GDM1 (cell line): ENCODE data around the gene TGFBR3L.
"Not testable (repeated sequence)": the region's sequence is repeated elsewhere in the genome, so short reads cannot be mapped to it uniquely, and the experiment has no call there.

ENCODE experiments used
- DNase-seq: peaks from one replicate; lab custom pipeline; 2025; lab: John Stamatoyannopoulos, UW

TGFBR3L gene

DNA sequence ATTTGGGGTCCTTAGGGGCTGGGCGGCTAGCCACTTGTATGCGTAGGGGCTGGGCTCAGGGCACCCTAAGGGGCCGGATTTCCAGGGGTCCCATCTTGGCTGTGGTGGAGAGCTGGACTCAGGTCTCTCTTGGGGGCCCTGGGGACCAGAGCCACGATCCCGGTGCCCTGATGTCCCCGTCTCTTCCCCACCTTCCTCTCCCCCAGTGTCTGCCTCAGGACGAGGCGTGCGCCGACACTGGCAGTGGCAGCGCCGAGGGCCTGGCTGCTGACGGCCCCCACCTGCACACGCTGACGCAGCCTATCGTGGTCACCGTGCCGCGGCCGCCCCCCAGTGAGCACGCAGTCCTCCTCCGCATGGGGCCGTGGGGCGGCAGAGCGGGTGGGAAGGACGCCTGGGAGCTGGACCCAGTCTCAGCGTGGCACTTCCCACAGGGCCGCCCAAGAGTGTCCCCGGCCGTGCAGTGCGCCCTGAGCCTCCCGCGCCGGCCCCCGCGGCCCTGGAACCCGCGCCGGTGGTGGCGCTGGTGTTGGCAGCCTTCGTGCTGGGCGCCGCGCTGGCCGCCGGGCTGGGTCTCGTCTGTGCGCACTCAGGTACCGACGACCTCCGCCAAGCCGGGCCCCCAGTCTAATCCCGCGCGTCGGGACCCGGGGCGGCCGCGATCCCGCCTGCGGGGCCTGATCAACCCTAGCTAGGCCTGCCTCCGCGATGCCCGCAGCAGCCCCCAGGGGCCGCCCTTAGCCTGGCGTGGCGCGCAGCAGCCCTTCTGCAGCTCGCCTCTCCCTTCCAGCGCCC, 2.8 kb downstream of the TGFBR3L start:
- DNase-seq, result no peak

DNA sequence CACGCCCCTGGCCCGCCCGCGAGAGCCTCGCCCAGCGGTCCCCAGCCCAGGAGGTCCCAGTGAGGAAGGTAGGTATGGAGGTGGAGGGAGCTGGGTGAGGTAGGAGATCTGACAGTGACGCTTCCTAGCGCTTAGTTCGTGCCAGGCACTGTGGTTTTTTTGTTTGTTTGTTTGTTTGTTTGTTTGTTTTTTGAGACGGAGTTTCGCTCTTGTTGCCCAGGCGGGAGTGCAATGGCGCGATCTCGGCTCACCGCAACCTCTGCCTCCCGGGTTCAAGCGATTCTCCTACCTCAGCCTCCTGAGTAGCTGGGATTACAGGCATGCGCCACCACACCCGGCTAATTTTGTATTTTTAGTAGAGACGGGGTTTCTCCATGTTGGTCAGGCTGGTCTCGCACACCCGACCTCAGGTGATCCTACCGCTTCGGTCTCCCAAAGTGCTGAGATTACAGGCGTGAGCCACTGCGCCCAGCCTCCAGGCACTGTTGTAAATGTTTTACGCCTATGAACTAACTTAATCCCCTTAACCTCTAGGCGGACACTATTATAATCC, 3.5 kb downstream of the TGFBR3L start:
- DNase-seq, result not testable (repeated sequence)

DNA sequence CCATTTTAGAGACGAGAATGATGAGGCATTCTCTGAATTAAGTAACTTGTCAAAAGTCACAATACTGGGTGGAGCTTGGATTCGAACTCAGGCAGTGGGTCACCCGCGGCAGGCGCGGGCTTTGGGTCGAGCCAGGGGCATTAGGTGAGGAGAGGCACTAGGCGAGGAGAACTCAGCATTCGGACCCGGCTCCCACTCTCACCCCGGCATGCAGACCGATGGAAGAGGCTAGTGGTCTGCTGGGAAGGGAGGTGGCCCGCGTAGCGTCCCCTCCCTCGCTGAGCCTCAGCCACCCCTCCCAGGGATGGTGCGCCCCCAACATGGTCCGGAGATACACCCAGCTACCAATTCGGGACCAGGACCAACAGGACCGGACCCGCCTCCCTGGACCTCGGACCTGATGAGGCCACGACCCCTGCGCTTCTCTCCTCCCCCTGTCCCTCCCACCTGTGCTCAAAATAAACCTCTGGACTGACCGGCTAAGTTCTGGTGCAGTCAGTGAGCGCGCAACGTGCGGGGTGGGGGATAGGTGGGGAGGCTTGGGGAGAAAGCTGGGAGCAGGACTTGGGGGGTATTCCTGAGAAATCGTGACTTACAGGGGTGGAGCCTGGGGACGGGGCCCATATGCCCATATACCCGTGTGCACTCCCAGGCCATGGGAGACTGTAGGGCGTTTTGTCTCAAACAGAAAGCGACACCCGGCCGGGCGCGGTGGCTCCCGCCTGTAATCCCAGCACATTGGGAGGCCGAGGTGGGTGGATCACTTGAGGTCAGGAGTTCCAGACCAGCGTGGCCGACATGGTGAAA, 4.2 kb downstream of the TGFBR3L start:
- DNase-seq, result no peak

DNA sequence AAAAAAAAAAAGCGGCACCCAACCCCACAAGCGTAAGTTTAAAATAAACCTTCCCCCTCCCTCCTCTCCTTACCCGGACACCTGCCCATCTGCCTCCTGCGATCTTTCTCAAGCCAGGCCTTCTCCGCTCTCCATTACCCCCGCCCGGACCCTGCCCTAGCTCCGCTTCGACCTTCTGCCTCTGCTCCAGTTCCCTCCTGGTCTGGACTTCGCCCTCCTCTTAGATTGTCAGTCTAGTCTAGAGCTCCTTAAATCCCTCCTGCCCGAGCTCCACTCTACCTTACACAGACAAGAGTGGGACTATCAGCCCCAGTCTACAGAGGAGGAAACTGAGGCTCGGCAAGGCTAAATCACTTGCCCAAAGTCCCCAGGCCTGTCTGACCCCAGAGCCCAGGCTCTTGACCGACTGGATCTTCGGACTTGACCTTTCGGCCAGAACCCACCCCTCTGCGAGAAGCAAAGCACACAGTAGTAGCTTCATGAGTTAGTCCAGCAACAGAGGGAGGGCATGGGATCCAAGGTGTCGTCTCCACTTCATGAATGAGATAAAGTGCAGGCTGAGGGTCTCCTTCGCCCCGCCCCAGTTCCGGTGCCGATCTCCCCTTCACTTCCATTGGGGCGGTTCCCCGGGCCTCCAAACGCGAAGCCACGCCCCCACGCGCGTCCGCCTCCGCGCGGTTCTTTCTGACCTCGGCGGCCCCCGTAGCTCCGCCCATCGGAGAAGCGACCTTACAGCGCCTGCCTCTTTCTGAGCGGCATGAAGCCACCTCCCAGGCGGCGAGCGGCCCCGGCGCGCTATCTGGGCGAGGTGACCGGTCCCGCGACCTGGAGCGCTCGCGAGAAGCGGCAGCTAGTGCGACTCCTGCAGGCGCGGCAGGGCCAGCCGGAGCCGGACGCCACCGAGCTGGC, 5.2 kb downstream of the TGFBR3L start, which contains the start of gene SNAPC2:
Gene SNAPC2, plus strand, starts transcription at position 729 of the 909 bp plus-strand sequence. Its CDS starts 29 bp downstream, at position 758.
- DNase-seq, result peak; percentile 91

DNA sequence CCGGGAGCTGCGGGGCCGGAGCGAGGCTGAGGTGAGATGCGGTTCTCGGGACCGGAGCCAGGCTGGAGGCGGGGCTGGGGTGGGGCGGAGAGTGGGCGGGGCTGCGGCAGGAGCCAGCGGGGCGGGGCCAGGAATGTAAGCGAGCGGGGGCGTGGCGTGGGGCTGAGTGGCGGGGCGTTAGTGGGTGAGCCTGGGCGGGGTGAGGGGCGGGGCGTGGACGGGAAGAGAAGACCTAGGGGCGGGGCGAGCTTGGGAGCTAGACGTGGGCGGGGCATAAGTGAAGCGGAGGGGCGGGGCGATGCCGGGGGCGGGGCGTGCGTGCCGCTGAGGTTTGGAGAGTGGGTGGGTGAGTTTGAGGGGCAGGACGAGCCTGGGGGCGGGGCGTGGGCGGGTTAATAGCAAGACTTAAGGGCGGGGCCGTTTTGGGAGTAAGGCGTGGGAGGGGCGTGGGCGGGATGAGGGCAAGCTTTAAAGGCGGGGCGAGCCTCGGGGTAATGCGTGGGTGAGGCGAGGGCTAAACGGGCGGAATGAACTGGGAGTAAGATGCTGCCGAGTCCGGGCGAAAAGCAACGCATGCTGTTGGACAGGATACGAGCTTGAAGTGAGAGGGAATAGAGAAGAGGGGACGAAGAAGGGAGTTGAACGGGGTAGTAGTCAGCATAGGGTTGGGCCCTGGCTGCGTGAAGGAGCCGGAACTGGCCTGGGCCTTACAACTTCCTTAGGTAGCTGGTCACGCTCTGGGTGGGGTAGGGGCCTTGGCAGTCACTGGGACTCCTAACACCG, 6.1 kb downstream of the TGFBR3L start:
- peak; percentile 99 for DNase-seq

DNA sequence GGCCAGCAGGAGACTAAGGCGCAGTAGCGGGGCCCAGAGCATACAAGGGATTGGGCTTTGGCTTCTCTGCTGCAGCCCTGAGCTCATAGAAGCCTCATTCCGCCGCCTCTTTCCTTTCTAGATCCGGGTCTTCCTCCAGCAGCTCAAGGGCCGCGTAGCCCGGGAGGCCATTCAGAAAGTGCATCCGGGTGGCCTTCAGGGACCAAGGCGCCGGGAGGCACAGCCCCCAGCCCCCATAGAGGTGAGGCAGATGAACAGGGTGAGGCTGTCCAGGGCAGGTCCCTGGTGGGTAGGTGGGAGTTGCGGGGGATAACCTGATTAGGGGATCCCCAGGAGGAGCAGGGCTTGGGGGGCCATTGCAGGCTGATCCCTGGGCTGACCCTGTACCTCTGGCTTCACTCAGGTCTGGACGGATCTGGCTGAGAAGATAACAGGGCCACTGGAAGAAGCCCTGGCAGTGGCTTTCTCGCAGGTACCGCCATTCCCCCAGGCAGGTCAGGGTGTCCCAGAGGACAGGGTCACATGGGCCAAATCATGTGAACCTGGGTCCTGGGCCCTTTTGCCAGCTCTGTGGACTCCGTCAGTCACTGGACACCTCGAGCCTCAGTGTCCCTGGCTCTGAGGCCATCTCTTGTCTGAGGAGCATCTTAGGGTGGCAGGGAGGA, 6.8 kb downstream of the TGFBR3L start:
- no peak for DNase-seq

DNA sequence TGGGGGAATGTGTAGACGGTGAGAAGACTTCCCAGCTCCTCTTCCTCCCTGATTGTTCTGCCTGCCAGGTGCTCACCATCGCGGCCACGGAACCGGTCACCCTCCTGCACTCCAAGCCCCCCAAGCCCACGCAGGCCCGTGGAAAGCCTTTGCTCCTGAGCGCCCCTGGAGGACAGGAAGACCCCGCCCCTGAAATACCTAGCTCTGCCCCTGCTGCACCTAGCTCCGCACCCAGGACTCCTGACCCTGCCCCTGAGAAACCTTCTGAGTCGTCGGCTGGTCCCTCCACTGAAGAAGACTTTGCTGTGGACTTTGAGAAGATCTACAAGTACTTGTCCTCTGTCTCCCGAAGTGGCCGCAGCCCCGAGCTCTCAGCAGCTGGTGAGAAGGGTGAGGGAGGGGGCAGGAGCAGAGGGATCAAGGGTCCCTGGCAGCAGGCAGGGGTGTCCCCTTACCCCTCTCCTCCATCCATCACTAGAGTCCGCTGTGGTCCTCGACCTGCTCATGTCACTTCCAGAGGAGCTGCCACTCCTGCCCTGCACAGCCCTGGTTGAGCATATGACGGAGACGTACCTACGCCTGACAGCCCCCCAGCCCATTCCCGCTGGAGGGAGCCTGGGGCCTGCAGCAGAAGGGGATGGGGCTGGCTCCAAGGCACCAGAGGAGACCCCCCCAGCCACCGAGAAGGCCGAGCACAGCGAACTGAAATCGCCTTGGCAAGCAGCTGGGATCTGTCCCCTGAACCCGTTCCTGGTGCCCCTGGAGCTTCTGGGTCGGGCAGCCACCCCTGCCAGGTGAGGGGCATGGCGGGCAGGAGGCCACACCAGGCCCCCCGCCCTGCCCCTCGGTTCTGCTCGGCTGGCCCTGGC, 7.6 kb downstream of the TGFBR3L start:
- DNase-seq, result no peak

DNA sequence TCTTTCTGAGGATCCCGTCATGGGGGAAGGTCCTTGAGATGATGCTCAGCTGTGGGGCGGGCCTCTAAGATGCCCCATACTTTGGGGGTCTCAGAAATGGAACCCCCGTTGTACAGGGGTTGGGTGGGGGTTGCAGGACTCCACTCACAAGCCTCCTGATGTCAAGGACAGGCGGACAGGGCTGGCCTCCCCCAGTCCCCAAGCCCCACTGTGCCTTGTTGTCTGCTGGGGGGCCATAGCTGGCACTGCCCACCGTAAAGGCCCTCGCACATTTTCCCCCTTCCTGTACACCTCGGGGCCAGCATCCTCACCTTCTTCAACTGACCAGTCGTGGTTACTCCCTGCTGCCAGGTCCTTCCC, 8.2 kb downstream of the TGFBR3L start:
- DNase-seq, result no peak

DNA sequence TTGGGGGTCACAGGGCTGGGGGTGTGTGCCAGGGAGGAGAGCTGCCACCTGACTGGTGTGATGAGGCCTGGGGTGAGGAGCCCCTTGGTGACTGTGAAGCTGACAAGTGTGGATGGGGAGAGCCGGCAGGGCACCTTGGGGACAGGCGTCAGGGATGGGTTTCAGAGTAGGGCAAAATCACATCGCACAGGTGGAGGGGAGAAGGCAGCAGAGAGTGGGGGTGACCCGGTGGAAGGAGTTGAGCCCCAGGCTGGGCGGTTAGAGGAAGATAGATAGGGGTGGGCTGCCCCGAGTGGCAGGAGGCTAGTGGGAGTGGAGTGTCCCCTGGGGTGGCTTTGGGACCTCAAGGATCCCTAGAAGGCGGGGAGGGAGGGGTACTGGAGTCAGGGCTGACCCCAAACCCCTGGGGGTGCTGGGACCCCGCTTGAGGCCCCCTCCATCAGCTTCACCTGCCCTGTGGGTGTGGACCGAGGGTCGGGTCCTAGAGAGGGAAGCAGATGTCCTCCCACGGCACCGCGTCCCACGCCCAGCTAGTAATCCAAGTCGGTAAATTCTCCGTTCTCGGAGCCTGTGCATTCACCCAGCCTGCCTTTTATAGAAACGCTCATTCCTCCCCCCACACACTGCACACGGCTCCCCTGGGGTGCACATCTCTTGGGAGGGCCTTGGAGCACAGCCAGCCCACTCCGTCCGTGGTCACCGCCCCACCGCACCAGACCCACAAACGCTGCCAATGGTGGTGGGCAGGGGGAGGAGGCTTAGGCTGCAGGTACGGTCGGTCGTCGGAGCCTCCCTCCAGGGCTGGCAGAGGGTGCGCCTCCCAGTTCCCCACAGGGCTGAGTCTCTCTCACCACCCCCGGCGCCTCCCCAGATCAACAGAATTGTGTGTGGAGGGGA, 8.9 kb downstream of the TGFBR3L start:
- no peak for DNase-seq

DNA sequence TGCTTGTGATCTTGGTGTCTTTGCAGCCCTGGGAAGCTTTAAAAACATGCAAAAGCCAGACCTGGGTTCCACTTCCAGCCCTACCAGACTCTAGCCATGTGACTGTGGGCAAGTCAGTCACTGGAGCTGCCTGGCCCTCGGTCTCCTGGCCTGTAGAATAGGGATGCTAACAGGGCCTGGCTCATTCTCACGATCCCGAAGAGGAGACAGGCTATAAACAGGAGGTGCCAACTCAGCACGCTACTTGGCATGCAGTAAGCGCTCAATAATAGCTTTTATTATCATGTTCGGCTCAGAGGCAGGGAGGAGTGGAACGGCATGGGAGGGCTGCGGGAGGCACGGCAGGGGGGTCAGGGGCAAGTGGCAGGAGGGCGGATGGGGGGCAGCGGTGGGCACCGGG, 9.6 kb downstream of the TGFBR3L start:
- DNase-seq, result no peak

DNA sequence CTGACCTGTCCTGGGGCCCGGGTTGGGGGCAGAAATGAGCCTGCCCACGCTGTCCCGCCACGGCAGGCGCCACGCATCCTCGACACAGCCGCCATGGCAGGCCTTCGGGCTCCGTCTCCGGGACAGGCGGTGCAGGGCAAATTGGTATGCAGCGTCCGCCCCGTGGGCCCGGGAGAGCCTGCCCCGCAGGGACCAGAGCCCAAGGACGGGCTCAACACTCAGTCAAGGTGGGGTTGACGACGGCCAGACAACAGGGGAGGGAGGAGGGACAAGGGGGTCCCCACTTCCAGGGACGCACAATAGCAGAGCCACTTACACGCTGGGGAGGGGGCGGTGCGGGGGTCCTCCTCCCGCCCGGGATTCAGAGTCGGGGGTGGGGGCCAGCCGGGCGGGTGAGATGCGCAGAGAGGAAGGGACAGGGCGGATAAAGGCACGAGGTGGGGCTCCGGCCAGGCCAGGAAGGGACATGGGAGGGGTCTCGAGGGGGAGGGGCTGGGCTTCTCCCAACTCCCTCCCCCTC, 10.1 kb downstream of the TGFBR3L start:
- DNase-seq, result no peak

DNA sequence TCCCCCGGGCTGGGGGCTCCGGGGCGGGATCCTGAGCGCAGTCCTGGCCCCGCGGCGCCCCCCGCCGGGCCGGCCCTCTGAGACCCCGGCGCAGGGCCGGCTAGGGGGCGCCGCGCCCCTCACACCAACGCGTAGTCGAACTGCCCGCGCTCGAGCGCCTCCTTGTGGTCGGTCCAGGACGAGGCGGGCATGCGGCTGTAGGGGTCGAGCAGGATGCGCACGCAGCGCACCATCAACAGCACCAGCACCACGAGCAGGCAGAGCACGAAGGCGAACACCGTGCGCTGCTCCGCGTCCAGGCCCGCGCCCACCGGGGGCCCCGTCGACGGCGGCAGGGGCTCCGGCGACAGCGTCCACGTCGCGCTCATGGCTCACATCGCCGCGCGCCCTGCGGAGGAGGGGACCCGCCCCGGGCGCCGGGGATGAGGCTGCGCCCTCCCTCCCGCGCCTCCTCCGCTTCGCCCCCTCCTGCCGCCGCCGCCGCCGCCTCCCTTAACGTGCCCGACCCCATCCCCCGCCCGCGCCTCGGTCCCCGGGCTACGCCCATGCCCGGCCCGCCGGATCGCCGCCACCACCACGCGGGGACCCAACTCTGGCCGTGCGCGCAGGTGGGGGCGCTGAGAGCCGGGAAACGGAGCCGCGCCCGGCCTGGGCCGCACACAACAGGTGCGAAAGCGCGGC, 10.7 kb downstream of the TGFBR3L start:
- DNase-seq, result peak; percentile 51

DNA sequence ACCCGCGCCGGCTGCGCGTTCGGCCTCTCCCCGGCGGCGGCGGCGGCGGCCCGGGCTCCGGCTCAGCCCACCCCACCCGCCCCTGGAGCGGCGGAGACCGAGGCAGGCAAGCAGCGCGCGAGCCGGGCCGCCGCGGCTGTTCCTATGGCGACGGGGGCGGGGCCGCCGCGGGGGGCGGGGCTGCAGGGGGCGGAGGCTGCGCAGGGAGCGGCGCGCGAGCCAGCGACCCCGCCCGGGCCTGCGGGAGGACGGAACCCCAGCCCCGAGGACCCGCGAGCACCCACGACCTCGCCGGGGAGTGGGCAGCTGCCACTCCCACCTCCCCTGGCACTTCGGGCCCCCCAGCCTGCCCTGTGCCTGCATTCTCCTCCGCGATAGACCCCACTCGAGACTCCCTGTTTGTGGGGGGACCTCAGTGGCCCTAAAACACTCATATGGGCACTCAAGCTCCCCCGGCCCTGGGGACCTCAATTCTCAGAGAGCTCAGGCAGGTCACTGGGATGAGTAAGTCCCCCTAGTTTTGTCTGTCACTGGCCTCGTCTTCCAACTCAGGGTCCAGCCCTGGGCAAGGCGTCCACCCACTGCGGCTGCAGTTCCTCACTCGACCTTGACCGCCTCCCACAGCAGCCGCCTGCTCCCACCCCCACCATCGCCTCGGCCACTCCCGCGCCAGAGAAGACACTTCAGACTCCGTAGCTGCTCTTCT, 11.5 kb downstream of the TGFBR3L start, which contains the start of gene CTXN1:
Gene CTXN1, minus strand, starts transcription at position 115 of the 706 bp plus-strand sequence. CDS start 597 bp downstream, outside the sequence.
- peak; percentile 35 for DNase-seq

DNA sequence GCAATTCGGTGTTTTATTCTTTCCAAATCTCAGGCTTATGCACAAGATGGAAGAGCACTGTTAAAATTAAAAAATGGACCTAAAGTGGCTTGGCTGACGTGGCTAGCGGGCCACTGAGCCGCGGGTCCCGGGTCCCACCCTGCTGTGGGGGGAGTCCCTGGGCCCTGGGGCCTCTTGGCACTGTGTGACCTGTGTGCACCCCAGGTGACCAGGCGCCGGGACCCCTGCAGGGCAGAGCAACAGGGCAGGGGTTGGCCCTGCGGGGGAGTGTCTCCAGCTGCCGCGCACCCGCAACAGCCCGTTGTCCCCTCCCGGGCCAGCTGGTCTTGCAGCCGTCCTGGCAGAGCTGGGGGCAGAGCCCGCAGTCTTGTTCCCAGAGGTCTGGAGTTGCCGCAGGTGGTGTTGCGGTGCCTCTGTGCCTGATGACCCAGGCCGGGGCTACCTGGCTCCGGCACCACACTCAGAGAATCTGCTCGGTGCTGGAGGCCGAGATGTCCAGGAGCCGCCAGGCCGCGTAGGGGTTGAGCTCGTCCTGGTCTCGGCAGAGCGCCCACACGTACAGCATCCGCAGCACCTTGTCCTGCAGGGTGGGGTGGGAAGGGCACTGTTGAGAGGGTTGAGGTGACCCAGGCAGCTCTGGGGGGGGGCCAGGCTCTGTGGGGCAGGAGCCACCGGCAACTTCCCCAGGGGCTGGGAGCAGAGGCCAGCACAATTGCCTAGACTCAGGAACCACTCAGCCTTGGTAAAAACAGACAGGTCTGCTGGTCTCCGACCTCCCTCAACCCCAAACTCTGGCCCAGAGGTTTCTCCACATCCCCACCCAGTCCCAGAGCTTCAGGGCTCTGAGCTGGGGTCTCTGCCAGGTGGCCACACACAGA, 12.3 kb downstream of the TGFBR3L start:
- no peak for DNase-seq

DNA sequence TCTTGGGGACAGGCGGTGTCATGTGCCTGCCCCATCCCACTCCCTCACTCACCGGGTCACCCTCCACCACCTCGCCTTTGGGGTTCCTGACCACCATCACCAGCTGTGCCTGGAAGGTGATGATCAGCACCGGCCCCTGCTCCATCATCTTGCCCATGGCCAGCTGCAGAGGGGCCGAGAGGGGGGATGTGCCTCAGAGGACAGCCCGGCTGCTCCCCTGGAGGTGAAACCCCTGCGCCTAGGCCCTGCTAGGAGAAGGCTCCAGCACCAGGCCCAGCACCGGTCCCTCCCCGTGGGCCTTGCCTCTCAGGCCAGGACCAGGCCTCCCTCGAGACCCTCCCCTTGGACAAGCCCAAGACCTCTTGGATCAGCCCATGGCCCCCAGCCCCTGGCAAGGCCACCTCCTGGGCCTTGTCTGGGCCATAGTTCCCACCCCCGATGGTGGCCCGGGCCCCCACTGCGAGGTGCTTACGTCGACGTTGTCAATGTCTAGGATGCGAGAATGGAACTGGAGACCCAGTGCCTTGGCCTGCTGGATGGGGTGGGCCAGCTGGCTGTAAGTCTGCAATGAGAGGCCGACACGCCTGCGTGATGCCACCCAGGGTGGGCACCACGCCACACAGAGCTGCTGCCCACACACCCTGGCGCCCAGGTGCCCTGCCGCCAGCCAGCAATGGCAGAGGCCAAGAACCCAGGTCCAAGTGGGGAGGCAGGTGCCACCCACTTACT, 13.1 kb downstream of the TGFBR3L start:
- DNase-seq, result no peak
